ENCODE results near the gene DTNA.

The DTNA gene

DNA sequence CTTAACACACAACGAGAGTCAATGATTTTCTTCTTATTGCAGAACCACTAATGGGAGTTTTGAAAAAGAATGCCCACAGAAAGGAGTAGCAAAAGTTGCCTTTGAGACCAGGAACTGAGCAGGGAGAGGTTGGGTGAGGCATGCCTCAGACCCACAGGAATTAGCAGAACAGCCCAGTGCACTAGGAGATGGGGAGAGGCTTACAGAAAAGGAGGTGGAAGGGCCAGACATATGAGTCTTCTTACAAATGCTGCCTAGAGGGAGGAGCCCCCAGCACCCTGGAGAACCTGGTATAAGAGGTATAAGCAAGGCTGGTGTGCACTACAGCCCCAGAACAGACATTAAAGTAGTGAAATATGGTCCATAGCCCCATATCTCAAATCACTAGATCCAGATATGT, 162.0 kb downstream of the DTNA start:
- TF ChIP-seq, protein P1, sequence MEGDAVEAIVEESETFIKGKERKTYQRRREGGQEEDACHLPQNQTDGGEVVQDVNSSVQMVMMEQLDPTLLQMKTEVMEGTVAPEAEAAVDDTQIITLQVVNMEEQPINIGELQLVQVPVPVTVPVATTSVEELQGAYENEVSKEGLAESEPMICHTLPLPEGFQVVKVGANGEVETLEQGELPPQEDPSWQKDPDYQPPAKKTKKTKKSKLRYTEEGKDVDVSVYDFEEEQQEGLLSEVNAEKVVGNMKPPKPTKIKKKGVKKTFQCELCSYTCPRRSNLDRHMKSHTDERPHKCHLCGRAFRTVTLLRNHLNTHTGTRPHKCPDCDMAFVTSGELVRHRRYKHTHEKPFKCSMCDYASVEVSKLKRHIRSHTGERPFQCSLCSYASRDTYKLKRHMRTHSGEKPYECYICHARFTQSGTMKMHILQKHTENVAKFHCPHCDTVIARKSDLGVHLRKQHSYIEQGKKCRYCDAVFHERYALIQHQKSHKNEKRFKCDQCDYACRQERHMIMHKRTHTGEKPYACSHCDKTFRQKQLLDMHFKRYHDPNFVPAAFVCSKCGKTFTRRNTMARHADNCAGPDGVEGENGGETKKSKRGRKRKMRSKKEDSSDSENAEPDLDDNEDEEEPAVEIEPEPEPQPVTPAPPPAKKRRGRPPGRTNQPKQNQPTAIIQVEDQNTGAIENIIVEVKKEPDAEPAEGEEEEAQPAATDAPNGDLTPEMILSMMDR (IDR thresholded peaks at IDR 0.05; ENCODE audit: insufficient read depth, missing control alignments) = no peak

DNA sequence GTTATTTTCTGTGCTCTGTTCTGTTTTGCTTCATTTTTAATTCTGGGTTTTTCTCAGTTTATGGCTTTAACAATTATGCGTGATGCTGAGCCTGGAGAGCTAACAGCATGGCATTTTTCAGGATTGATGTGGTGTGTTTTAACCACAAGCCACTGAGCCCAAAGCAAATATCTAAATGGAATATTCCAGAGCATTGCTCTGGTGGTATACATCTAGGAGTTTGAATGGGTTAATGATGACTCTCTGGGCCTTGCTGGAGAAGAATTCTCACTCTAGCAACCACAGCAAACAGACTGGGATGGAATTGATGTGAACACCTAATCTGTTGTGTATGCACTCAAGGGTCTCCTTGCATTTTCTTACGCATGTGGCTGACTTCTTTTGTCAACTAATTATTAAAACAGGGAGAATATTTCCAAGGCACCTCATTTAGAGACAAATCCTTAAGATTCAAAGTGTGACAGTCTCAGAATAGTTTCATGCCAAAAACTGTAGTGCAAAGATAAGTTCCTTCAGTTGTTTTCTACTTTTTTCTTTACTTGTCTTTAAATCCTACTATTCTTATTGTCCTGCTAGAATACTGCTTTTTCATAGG, 164.0 kb downstream of the DTNA start:
- no peak for DNase-seq (ENCODE audit: insufficient read length, low spot score)
- no peak for FAIRE-seq
- TF ChIP-seq, protein P1 (IDR thresholded peaks at IDR 0.05; ENCODE audit: insufficient read depth, missing control alignments) = no peak

More for the DNA sequence above, 162.0 kb downstream of the DTNA start:
- DNase-seq (ENCODE audit: insufficient read length, low spot score) (no peak), FAIRE-seq (no peak)

GRCh38 chr18:34875150-34875549, 165.1 kb downstream of the DTNA start:
- no peak for FAIRE-seq
- DNase-seq (ENCODE audit: insufficient read length, low spot score) = no peak

DNA sequence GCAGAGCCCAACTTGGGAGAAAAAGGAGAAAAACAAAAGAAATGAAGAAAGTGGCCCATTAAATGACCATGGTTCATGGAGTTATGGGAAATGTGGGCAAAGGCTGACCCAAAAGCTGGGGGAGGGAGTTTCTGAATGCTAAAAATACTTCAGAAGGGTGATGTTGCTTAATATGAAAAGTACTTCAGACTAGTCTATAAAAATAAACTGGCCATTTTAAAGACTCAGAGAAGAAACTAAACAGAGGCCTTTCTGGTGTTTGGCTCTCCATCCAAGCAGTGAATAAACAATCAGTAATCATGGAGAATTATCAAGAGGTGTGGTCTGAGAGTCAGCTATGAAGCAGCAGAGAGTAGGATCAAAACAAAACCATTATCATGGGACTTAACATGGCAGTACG, 170.3 kb downstream of the DTNA start:
- FAIRE-seq (no peak), DNase-seq (ENCODE audit: insufficient read length, low spot score) (no peak)
- TF ChIP-seq, protein P1 (IDR thresholded peaks at IDR 0.05; ENCODE audit: insufficient read depth, missing control alignments) = no peak

More at GRCh38 chr18:34875150-34875549, 165.1 kb downstream of the DTNA start:
- TF ChIP-seq, protein P1 (IDR thresholded peaks at IDR 0.05; ENCODE audit: insufficient read depth, missing control alignments) = no peak

- TF ChIP-seq, protein P1 (IDR thresholded peaks at IDR 0.05; ENCODE audit: insufficient read depth, missing control alignments) = no peak
- DNase-seq (ENCODE audit: insufficient read length, low spot score) (no peak), FAIRE-seq (peak; percentile 32)
These were observed 171.1 kb downstream of the DTNA start for GRCh38 chr18:34880882-34881834.

DNA sequence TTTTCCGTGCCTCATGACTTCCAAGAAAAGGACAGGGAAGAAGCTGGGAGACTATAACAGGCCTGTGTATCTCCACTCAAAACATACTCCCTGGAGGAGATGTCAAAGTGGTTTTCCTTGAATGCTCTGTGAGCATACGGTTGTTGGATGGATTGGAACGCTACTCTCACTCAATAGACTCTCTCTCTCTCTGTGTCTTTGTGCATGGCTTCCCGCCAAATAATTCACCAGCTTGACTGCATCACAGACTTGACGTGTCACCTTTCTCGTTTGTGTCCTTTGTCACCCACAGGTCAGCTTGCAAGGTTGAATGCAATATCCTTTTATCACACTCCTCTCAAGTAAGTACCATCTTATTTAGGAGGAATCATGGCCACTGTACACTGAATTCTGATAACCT, 174.3 kb downstream of the DTNA start:
- TF ChIP-seq, protein P1 (IDR thresholded peaks at IDR 0.05; ENCODE audit: insufficient read depth, missing control alignments) = no peak
- FAIRE-seq = no peak
- no peak for DNase-seq (ENCODE audit: insufficient read length, low spot score)

DNA sequence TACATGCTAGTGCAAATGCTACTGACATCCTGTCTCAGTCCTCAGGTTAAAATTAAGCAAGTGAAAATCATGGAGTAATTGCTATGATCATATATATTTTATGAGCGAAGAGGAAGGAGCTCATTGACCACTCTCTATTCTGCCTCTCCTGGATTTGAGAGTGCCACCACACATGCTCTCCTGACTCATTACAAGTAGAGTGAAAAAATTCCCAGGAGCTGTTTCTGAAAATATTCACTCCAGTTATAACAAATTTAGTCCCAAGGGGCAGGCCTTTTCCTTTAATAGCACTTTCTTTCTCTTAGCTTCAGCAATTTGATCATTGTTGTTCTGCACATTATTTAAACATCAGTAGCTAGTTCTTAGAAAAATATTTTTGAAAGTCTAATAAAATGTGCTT, 176.1 kb downstream of the DTNA start:
- DNase-seq (ENCODE audit: insufficient read length, low spot score) = no peak
- TF ChIP-seq, protein P1 (IDR thresholded peaks at IDR 0.05; ENCODE audit: insufficient read depth, missing control alignments) = no peak
- FAIRE-seq = no peak
